ENCODE results near the gene OLFML3.

DNA sequence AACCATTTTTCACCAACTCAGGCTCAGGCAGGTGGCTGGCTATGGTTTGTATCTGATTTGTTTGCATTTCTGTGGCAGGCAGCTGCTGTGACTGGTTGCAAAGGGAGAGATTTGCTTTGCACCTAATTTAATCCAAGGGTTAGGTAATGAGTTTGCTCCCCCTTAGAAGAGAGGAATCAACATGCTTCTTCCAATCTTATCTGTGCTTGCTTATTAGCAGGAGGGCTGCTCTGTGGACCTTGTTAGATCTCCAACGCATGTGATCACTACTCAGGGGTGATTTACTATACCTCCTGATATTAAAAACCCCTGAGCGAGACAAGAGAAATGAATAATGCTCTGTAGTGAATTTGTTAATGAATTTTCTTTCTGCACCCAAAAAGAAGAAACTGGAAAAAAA lies 20.5 kb downstream of the OLFML3 start:
- TF ChIP-seq, protein P1, sequence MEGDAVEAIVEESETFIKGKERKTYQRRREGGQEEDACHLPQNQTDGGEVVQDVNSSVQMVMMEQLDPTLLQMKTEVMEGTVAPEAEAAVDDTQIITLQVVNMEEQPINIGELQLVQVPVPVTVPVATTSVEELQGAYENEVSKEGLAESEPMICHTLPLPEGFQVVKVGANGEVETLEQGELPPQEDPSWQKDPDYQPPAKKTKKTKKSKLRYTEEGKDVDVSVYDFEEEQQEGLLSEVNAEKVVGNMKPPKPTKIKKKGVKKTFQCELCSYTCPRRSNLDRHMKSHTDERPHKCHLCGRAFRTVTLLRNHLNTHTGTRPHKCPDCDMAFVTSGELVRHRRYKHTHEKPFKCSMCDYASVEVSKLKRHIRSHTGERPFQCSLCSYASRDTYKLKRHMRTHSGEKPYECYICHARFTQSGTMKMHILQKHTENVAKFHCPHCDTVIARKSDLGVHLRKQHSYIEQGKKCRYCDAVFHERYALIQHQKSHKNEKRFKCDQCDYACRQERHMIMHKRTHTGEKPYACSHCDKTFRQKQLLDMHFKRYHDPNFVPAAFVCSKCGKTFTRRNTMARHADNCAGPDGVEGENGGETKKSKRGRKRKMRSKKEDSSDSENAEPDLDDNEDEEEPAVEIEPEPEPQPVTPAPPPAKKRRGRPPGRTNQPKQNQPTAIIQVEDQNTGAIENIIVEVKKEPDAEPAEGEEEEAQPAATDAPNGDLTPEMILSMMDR (IDR thresholded peaks at IDR 0.05) = no peak
- no peak for TF ChIP-seq EZH2 (IDR thresholded peaks at IDR 0.05; ENCODE audit: borderline replicate concordance, insufficient read depth, low read depth, low read length, poor library complexity, severe bottlenecking)

All from B cell (primary cell).